ENCODE data around the gene SOBP.

The SOBP gene

GRCh38 chr6:107691062-107691751 lies 201.3 kb downstream of the SOBP start:
- DNase-seq (ENCODE audit: low read depth): no peak

- DNase-seq (ENCODE audit: low read depth): no peak
Measured at GRCh38 chr6:107692351-107692750, 202.4 kb downstream of the SOBP start.

GRCh38 chr6:107695061-107695720 lies 205.3 kb downstream of the SOBP start:
- no peak for DNase-seq (ENCODE audit: low read depth)

GRCh38 chr6:107697682-107698081 lies 207.8 kb downstream of the SOBP start:
- DNase-seq (ENCODE audit: low read depth): no peak

GRCh38 chr6:107698146-107698545 lies 208.2 kb downstream of the SOBP start:
- DNase-seq (ENCODE audit: low read depth): no peak

- no peak for DNase-seq (ENCODE audit: low read depth)
Measured at GRCh38 chr6:107699254-107699653, 209.3 kb downstream of the SOBP start.

- no peak for DNase-seq (ENCODE audit: low read depth)
Measured at GRCh38 chr6:107699697-107700325, 209.9 kb downstream of the SOBP start.

- no peak for DNase-seq (ENCODE audit: low read depth)
Measured at GRCh38 chr6:107703606-107704005, 213.7 kb downstream of the SOBP start.

GRCh38 chr6:107704347-107705013 lies 214.6 kb downstream of the SOBP start:
- no peak for DNase-seq (ENCODE audit: low read depth)

- no peak for DNase-seq (ENCODE audit: low read depth)
Measured at GRCh38 chr6:107706516-107707115, 216.7 kb downstream of the SOBP start.

GRCh38 chr6:107707346-107708275 lies 217.7 kb downstream of the SOBP start:
- no peak for DNase-seq (ENCODE audit: low read depth)

- DNase-seq (ENCODE audit: low read depth): no peak
Measured at GRCh38 chr6:107708435-107708834, 218.5 kb downstream of the SOBP start.

GRCh38 chr6:107709341-107709740 lies 219.4 kb downstream of the SOBP start:
- no peak for DNase-seq (ENCODE audit: low read depth)
